Osteoblast (primary cell): ENCODE results near the gene DCK. TPM values are rescaled to one million over a fixed set of nuclear protein-coding genes. Genes with fewer than 3 reads are reported as not detected.
A peak's percentile ranks its signal among the peaks of the same experiment; 100 is the strongest.
"Not testable (repeated sequence)": the region's sequence is repeated elsewhere in the genome, so short reads cannot be mapped to it uniquely, and the experiment has no call there.

ENCODE experiments used
- DNase-seq: peaks from one replicate; pipeline ENCODE4 v3.0.0; 2011; ENCODE audit warnings: low spot score, mixed read lengths; ENCODE audit not compliant: insufficient read length; ENCODE audit errors: missing footprints
- H2AFZ ChIP-seq: 2 replicates; pipeline ENCODE4 v1.6.0; 2011; ENCODE audit warnings: mild to moderate bottlenecking, low read length
- H3K27ac ChIP-seq: 2 replicates; pipeline ENCODE4 v1.5.1; 2011; ENCODE audit warnings: mild to moderate bottlenecking, low read depth, low read length, moderate library complexity
- H3K27me3 ChIP-seq: 2 replicates; pipeline ENCODE4 v1.6.0; 2012; ENCODE audit warnings: mild to moderate bottlenecking, control low read depth, inconsistent platforms, low read length, moderate library complexity; ENCODE audit not compliant: insufficient read depth
- H3K36me3 ChIP-seq: 2 replicates; pipeline ENCODE4 v1.5.1; 2011; ENCODE audit warnings: mild to moderate bottlenecking, low read length, control low read depth, moderate library complexity; ENCODE audit not compliant: insufficient read depth
- H3K4me1 ChIP-seq: 2 replicates; pipeline ENCODE4 v1.5.1; 2011; ENCODE audit warnings: mild to moderate bottlenecking, low read length, control low read depth, moderate library complexity; ENCODE audit not compliant: insufficient read depth
- H3K4me2 ChIP-seq: 2 replicates; pipeline ENCODE4 v1.6.0; 2011; ENCODE audit warnings: mild to moderate bottlenecking, low read length; ENCODE audit not compliant: insufficient read depth
- H3K4me3 ChIP-seq: fragments of 200-600 bp; sonication (generic); 3 replicates; pipeline ENCODE4 v1.5.1; 2012; ENCODE audit warnings: mild to moderate bottlenecking, low read length, inconsistent platforms; ENCODE audit not compliant: insufficient read depth
- H3K79me2 ChIP-seq: 2 replicates; pipeline ENCODE4 v1.6.0; 2012; ENCODE audit warnings: mild to moderate bottlenecking, low read length, control low read depth, inconsistent platforms; ENCODE audit not compliant: insufficient read depth
- H3K9me3 ChIP-seq: 2 replicates; pipeline ENCODE4 v1.5.1; 2011; ENCODE audit warnings: low read depth, low read length, control low read depth
- H4K20me1 ChIP-seq: 2 replicates; pipeline ENCODE4 v1.6.0; 2012; ENCODE audit warnings: mild to moderate bottlenecking, low read length, control low read depth; ENCODE audit not compliant: insufficient read depth
- total RNA-seq: library from RNA; depleted of rRNA; stranded (reverse); fragments of >200 nt; gene quantifications from 2 replicates; pipeline ENCODE4 v1.2.3, GENCODE V29; 2012
- TF ChIP-seq, protein P1 (sequence below): IDR thresholded peaks from 2 replicates; pipeline ENCODE4 v1.5.1; 2011; ENCODE audit warnings: mild to moderate bottlenecking, low read depth, low read length, moderate library complexity; ENCODE audit errors: extremely low read depth

DCK gene
- total RNA-seq, 1 donor = 13.8 TPM

DNA sequence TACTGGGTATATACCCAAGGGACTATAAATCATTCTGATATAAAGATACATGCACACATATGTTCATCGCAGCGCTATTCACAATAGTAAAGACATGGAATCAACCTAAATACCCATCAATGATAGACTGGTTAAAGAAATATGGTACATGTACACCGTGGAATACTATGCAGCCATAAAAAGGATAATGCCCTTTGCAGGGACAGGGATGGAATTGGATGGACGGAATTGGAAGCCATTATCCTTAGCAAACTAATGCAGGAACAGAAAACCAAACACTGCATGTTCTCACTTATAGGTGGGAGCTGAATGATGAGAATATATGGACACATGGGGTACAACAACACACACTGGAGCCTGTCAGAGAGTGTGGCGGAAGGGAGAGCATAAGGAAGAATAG lies 55.9 kb downstream of the DCK start:
- no peak overlapping the region for H3K4me3 ChIP-seq

GRCh38 chr4:71050809-71051208 lies 57.4 kb downstream of the DCK start:
- Histone ChIP-seq H3K9me3 (no peaks in the 10 kb centered on the region), H3K4me2 (no peak overlapping the region), H3K4me3 (no peak overlapping the region), H3K27me3 (no peaks in the 10 kb centered on the region), H3K4me1 (no peaks in the 10 kb centered on the region), H4K20me1 (no peaks in the 10 kb centered on the region), H3K27ac (no peak overlapping the region), H2AFZ (no peak overlapping the region), H3K36me3 (no peaks in the 10 kb centered on the region), H3K79me2 (no peaks in the 10 kb centered on the region)
- DNase-seq = peak; percentile 66
- TF ChIP-seq, protein P1, sequence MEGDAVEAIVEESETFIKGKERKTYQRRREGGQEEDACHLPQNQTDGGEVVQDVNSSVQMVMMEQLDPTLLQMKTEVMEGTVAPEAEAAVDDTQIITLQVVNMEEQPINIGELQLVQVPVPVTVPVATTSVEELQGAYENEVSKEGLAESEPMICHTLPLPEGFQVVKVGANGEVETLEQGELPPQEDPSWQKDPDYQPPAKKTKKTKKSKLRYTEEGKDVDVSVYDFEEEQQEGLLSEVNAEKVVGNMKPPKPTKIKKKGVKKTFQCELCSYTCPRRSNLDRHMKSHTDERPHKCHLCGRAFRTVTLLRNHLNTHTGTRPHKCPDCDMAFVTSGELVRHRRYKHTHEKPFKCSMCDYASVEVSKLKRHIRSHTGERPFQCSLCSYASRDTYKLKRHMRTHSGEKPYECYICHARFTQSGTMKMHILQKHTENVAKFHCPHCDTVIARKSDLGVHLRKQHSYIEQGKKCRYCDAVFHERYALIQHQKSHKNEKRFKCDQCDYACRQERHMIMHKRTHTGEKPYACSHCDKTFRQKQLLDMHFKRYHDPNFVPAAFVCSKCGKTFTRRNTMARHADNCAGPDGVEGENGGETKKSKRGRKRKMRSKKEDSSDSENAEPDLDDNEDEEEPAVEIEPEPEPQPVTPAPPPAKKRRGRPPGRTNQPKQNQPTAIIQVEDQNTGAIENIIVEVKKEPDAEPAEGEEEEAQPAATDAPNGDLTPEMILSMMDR = peak; percentile 28

More for the DNA sequence above, 55.9 kb downstream of the DCK start:
- Histone ChIP-seq H2AFZ (no peak overlapping the region), H3K27me3 (no peaks in the 10 kb centered on the region), H3K36me3 (no peaks in the 10 kb centered on the region), H3K9me3 (no peaks in the 10 kb centered on the region), H3K79me2 (no peaks in the 10 kb centered on the region), H3K4me2 (no peak overlapping the region), H4K20me1 (no peaks in the 10 kb centered on the region), H3K27ac (no peak overlapping the region), H3K4me1 (no peaks in the 10 kb centered on the region)
- DNase-seq = no peak
- TF ChIP-seq, protein P1 = no peak

DNA sequence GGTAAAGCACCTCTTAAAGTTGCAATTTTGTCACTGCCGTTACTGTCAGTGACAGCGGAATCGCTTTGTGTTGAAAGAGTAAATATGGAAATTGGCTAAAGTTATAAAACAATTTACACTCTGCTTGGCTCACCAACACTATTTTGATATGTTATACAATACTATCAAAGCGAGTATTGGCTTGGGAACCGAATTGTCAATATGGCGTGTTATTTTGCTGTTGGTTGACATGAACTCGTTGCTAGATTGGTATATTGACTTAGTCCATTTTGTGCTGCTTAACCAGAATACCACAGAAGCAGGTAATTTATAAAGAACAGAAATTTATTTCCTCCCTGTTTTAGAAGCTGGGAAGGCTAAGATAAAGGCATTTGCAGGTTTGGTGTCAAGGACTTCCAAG lies 58.6 kb downstream of the DCK start:
- no peaks in the 10 kb centered on the region for H3K36me3 ChIP-seq

DNA sequence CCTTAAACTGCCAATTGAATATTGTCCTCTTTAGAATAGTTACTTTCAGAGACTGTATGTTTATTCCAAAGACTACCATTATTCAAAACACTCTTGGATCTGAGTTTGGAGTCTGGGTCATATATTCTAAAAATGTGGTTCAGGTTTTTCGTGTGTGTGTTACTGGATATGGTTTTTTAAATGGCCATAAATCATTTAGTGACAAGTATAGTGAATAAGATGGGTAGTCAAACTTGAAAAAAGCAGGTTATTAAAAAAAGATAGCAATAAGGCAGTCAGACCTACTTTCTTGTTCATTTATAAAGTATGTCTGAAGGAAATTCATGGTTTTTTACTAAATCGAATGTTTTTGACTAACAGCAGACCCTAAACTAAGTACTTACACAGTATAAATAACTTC lies 59.3 kb downstream of the DCK start:
- Histone ChIP-seq H3K9me3 (no peaks in the 10 kb centered on the region), H3K4me3 (no peak overlapping the region), H2AFZ (no peak overlapping the region), H3K79me2 (no peaks in the 10 kb centered on the region), H3K27me3 (no peaks in the 10 kb centered on the region), H3K36me3 (no peaks in the 10 kb centered on the region), H3K4me2 (no peak overlapping the region), H3K27ac (no peak overlapping the region), H3K4me1 (no peaks in the 10 kb centered on the region), H4K20me1 (no peaks in the 10 kb centered on the region)
- TF ChIP-seq, protein P1 = no peak
- no peak for DNase-seq

More for the DNA sequence above, 58.6 kb downstream of the DCK start:
- H3K79me2 ChIP-seq = no peaks in the 10 kb centered on the region
- no peaks in the 10 kb centered on the region for H3K27me3 ChIP-seq
- H4K20me1 ChIP-seq = no peaks in the 10 kb centered on the region
- no peak overlapping the region for H2AFZ ChIP-seq
- no peak overlapping the region for H3K27ac ChIP-seq
- no peaks in the 10 kb centered on the region for H3K9me3 ChIP-seq
- H3K4me3 ChIP-seq = no peak overlapping the region
- TF ChIP-seq, protein P1 = no peak
- no peaks in the 10 kb centered on the region for H3K4me1 ChIP-seq
- no peak overlapping the region for H3K4me2 ChIP-seq
- no peak for DNase-seq

DNA sequence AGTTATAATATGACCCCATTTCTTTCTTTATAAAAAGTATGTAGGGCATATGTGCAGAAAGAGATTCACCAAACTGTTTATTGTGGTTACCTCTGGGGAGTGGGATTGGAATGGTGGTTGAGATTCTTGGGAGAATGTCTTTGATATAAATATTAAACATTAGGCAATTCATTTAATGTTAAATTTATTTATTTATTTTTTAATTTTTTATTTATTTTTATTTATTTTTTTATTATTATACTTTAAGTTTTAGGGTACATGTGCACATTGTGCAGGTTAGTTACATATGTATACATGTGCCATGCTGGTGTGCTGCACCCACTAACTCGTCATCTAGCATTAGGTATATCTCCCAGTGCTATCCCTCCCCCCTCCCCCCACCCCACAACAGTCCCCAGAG lies 60.2 kb downstream of the DCK start:
- H2AFZ ChIP-seq, H3K4me3 ChIP-seq, H3K27ac ChIP-seq, H3K36me3 ChIP-seq, H3K4me1 ChIP-seq, H3K4me2 ChIP-seq, H3K79me2 ChIP-seq, H3K27me3 ChIP-seq, H4K20me1 ChIP-seq, DNase-seq, H3K9me3 ChIP-seq: not testable (repeated sequence)

DNA sequence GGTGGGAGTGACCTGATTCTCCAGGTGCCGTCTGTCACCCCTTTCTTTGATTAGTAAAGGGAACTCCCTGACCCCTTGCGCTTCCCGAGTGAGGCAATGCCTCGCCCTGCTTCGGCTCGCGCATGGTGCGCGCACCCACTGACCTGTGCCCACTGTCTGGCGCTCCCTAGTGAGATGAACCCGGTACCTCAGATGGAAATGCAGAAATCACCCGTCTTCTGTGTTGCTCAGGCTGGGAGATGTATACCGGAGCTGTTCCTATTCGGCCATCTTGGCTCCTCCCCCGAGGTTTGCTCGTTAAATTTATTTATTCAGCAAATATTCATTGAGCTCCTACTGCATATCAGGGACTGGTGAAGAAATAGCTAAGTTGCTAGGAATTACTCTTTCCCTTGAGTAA lies 66.1 kb downstream of the DCK start:
- H4K20me1 ChIP-seq, H2AFZ ChIP-seq, H3K4me1 ChIP-seq, H3K9me3 ChIP-seq, H3K79me2 ChIP-seq, H3K27me3 ChIP-seq, DNase-seq, H3K36me3 ChIP-seq, H3K4me3 ChIP-seq, H3K27ac ChIP-seq, H3K4me2 ChIP-seq: not testable (repeated sequence)
